HL-60/S4 (cell line): ENCODE results near the gene TMEM47.

ENCODE experiments used
- in situ Hi-C: fragments of 300-500 bp; cut with MboI; formaldehyde crosslinking; loops from 2 replicates; pipeline ENCODE4 v1.14.3; 2022; ENCODE audit warnings: low sequenced_read_pairs

Gene TMEM47

GRCh38 chrX:34656842-34657725 is at the start of gene TMEM47:
TMEM47 (minus strand) TSS chrX:34657285; CDS start chrX:34657029, 256 bp downstream.
- in situ Hi-C loops = no loop called here

- in situ Hi-C loops = no loop called here
These were observed 30.0 kb upstream of the TMEM47 start for GRCh38 chrX:34687095-34687494.

GRCh38 chrX:34659575-34659974 is 2.5 kb upstream of the TMEM47 start:
- in situ Hi-C loops = no loop called here

GRCh38 chrX:34658326-34658725 is 1.2 kb upstream of the TMEM47 start:
- in situ Hi-C loops = no loop called here

GRCh38 chrX:34657726-34658070 is 613 bp upstream of the TMEM47 start:
- in situ Hi-C loops = no loop called here

- in situ Hi-C loops = no loop called here
These were observed 631 bp downstream of the TMEM47 start for GRCh38 chrX:34656467-34656841.

GRCh38 chrX:34655501-34656455 is 1.3 kb downstream of the TMEM47 start:
- in situ Hi-C loops = no loop called here

- in situ Hi-C loops = no loop called here
These were observed 2.2 kb downstream of the TMEM47 start for GRCh38 chrX:34654696-34655490.

GRCh38 chrX:34653811-34654210 is 3.3 kb downstream of the TMEM47 start:
- in situ Hi-C loops = no loop called here

- in situ Hi-C loops = no loop called here
These were observed 14.2 kb downstream of the TMEM47 start for GRCh38 chrX:34642849-34643248.

GRCh38 chrX:34638116-34638515 is 19.0 kb downstream of the TMEM47 start:
- in situ Hi-C loops = no loop called here

GRCh38 chrX:34634349-34634748 is 22.7 kb downstream of the TMEM47 start:
- in situ Hi-C loops = no loop called here

GRCh38 chrX:34632384-34632783 is 24.7 kb downstream of the TMEM47 start:
- in situ Hi-C loops = no loop called here

- in situ Hi-C loops = no loop called here
These were observed 25.4 kb downstream of the TMEM47 start for GRCh38 chrX:34631479-34632220.

GRCh38 chrX:34629572-34629971 is 27.5 kb downstream of the TMEM47 start:
- in situ Hi-C loops = no loop called here

GRCh38 chrX:34624416-34624815 is 32.7 kb downstream of the TMEM47 start:
- in situ Hi-C loops = no loop called here

GRCh38 chrX:34619920-34620319 is 37.2 kb downstream of the TMEM47 start:
- in situ Hi-C loops = no loop called here

GRCh38 chrX:34612036-34612435 is 45.0 kb downstream of the TMEM47 start:
- in situ Hi-C loops = no loop called here

GRCh38 chrX:34598362-34598761 is 58.7 kb downstream of the TMEM47 start:
- in situ Hi-C loops = no loop called here

GRCh38 chrX:34586936-34587335 is 70.1 kb downstream of the TMEM47 start:
- in situ Hi-C loops = no loop called here
